ENCODE measurements around the gene ABL1. TPM values are rescaled to one million over a fixed set of nuclear protein-coding genes. Genes with fewer than 3 reads are reported as not detected.

Gene ABL1
- total RNA-seq, 1 donor, result 94.8 TPM

- Histone ChIP-seq H4K20me1 (ENCODE audit: insufficient read depth, low read length) (no peaks in the 10 kb centered on the region), H3K36me3 (ENCODE audit: insufficient read depth, low read length) (no peaks in the 10 kb centered on the region), H3K79me2 (ENCODE audit: insufficient read depth, low read length) (no peaks in the 10 kb centered on the region), H3K4me3 (ENCODE audit: insufficient read depth, low read length) (peak overlapping the region; percentile 58), H3K4me2 (ENCODE audit: insufficient read depth, low read length) (peak overlapping the region; percentile 83), H3K27ac (ENCODE audit: low read depth, low read length) (peak overlapping the region; percentile 59), H2AFZ (ENCODE audit: low read length) (peak overlapping the region; percentile 71), H3K4me1 (ENCODE audit: insufficient read depth, low read length) (peaks cover 55% of the 10 kb centered on the region), H3K9me3 (ENCODE audit: low read depth, low read length) (no peaks in the 10 kb centered on the region), H3K27me3 (ENCODE audit: insufficient read depth, low read length) (no peaks in the 10 kb centered on the region)
- DNase-seq (ENCODE audit: insufficient read length, low spot score, missing footprints), result peak; percentile 100
- no peak for TF ChIP-seq CTCF (IDR thresholded peaks at IDR 0.05; ENCODE audit: extremely low read depth, low read depth, low read length)
Measured at GRCh38 chr9:130933114-130934046, 98.3 kb downstream of the ABL1 start.

- Histone ChIP-seq H3K27ac (ENCODE audit: low read depth, low read length) (no peak overlapping the region), H3K36me3 (ENCODE audit: insufficient read depth, low read length) (no peaks in the 10 kb centered on the region), H3K4me1 (ENCODE audit: insufficient read depth, low read length) (peaks cover 48% of the 10 kb centered on the region), H3K4me2 (ENCODE audit: insufficient read depth, low read length) (no peak overlapping the region), H3K27me3 (ENCODE audit: insufficient read depth, low read length) (no peaks in the 10 kb centered on the region), H2AFZ (ENCODE audit: low read length) (no peak overlapping the region), H3K4me3 (ENCODE audit: insufficient read depth, low read length) (no peak overlapping the region), H3K79me2 (ENCODE audit: insufficient read depth, low read length) (no peaks in the 10 kb centered on the region), H4K20me1 (ENCODE audit: insufficient read depth, low read length) (no peaks in the 10 kb centered on the region), H3K9me3 (ENCODE audit: low read depth, low read length) (no peaks in the 10 kb centered on the region)
- no peak for TF ChIP-seq CTCF (IDR thresholded peaks at IDR 0.05; ENCODE audit: extremely low read depth, low read depth, low read length)
- no peak for DNase-seq (ENCODE audit: insufficient read length, low spot score, missing footprints)
Measured at GRCh38 chr9:130934246-130934645, 99.2 kb downstream of the ABL1 start.

- peaks cover 1% of the 10 kb centered on the region for H3K27me3 ChIP-seq (ENCODE audit: insufficient read depth, low read length)
- TF ChIP-seq CTCF (IDR thresholded peaks at IDR 0.05; ENCODE audit: extremely low read depth, low read depth, low read length), result no peak
- no peaks in the 10 kb centered on the region for H4K20me1 ChIP-seq (ENCODE audit: insufficient read depth, low read length)
- DNase-seq (ENCODE audit: insufficient read length, low spot score, missing footprints), result no peak
- H3K4me3 ChIP-seq (ENCODE audit: insufficient read depth, low read length), result no peak overlapping the region
- H3K9me3 ChIP-seq (ENCODE audit: low read depth, low read length), result no peaks in the 10 kb centered on the region
- H2AFZ ChIP-seq (ENCODE audit: low read length), result no peak overlapping the region
- no peak overlapping the region for H3K4me2 ChIP-seq (ENCODE audit: insufficient read depth, low read length)
- no peak overlapping the region for H3K27ac ChIP-seq (ENCODE audit: low read depth, low read length)
- no peaks in the 10 kb centered on the region for H3K36me3 ChIP-seq (ENCODE audit: insufficient read depth, low read length)
- H3K4me1 ChIP-seq (ENCODE audit: insufficient read depth, low read length), result peaks cover 48% of the 10 kb centered on the region
- H3K79me2 ChIP-seq (ENCODE audit: insufficient read depth, low read length), result no peaks in the 10 kb centered on the region
Measured at GRCh38 chr9:130934702-130935647, 99.9 kb downstream of the ABL1 start.
